Posterior cingulate gyrus (tissue), 11 donors: ENCODE results near the gene WDTC1.
"Not testable (repeated sequence)": the region's sequence is repeated elsewhere in the genome, so short reads cannot be mapped to it uniquely, and the experiment has no call there.

Experiments
- DNase-seq, 10 donors: peaks; one replicate each; pipeline versions ENCODE4 v3.0.0 to v3.0.0-alpha.2; 2020 to 2021; ENCODE audit warnings: mixed read lengths in 3 of 10
- intact Hi-C: fragments of 100-400 bp; cut with DNase I; formaldehyde crosslinking; loops from one replicate; pipeline ENCODE4 v1.15.1; 2023

The WDTC1 gene, protein sequence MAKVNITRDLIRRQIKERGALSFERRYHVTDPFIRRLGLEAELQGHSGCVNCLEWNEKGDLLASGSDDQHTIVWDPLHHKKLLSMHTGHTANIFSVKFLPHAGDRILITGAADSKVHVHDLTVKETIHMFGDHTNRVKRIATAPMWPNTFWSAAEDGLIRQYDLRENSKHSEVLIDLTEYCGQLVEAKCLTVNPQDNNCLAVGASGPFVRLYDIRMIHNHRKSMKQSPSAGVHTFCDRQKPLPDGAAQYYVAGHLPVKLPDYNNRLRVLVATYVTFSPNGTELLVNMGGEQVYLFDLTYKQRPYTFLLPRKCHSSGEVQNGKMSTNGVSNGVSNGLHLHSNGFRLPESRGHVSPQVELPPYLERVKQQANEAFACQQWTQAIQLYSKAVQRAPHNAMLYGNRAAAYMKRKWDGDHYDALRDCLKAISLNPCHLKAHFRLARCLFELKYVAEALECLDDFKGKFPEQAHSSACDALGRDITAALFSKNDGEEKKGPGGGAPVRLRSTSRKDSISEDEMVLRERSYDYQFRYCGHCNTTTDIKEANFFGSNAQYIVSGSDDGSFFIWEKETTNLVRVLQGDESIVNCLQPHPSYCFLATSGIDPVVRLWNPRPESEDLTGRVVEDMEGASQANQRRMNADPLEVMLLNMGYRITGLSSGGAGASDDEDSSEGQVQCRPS

GRCh38 chr1:27234049-27234882, at the start of gene WDTC1:
Gene WDTC1 (plus strand): TSS chr1:27234632. CDS start chr1:27261055, 26,423 bp downstream.
- peak; percentile 94 to 100 (median 99) for DNase-seq
- intact Hi-C loops = loop anchor here (2.0 to 5.0 kb wide), 3 partner anchors 77 to 368 kb away; partner anchors contain the start of genes AHDC1, SLC9A1 and TMEM222

DNA sequence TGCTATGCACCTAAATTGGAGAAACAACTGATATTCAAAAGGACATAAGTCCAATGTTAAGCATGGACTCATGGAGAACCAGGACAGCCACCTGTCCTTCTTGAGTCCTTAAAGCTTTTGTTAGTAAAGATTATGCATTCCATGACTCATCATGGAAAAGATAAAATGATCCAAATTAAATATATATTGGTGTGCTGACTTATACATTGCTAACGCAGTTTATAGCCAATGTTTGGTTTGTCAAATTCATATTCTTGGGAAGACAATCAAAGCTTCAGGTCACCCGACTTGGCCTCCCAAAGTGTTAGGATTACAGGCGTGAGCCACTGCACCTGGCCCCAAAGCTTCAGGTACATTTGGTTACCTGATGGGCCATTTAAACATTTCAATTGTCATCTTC, 49.8 kb upstream of the WDTC1 start:
- intact Hi-C loops, DNase-seq: not testable (repeated sequence)

- intact Hi-C loops = no loop called here
- DNase-seq = peak in 1 of 10 donors; percentile 3
Observed at GRCh38 chr1:27192039-27192529, 42.3 kb upstream of the WDTC1 start.

DNA sequence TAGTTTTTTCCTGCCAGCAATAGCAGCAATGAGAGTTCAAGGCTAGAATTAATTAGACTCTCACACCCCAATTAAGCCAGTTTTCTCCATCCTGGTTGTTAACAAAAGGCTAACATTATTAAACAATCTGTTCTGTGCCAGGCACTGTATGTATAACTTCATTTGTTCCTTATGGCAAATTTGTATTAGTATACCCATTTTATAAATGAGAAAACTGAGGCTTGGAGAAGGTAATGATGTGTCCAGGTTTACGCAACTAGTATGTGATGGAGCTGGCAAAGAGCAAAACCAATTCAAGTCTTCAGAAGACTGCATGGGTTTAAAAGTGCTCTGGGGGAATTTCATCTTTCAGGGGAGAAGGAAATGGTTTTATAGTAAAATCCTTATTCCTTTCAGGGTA, 41.2 kb upstream of the WDTC1 start:
- no peak for DNase-seq
- intact Hi-C loops = no loop called here

DNA sequence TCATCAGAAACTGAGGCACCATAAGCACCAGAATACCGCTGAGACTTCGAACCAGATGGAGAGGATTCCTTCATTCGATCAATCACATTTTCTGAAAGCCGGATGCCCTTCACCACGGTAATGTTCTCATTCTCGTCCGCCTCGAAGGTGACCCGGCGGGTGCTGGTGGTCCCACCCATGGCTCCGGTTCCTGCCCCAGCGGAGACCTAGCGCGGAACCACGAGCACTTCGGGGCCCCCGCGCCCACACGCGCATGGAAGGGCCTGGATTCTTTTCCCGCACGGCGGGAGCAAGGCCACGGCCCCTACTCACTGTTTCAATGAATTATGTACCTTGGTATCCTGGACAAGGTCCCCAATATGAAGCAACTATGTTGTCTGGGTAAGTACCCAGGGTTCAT, 33.1 kb upstream of the WDTC1 start:
- peak in 1 of 10 donors; percentile 24 for DNase-seq
- intact Hi-C loops = no loop called here

DNA sequence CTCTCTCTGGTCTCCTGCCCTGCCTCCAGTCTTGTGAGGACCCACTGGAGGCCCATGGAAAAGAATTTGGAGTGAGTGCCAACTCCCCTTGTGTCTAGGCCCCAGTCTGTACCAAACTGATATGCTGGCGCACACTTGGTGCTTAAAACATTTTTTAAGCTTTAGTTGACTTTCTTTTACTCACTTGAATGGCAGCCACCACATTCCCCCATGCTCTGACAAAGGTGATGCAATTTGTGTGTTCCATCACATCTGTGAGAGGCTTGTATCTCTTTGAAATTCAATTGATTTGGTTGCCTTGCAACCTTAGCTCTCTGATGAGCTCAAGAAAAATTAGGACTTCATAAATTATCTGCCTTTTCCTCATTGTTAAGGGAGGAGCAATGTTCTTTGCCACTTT, 30.5 kb upstream of the WDTC1 start:
- DNase-seq = no peak
- intact Hi-C loops = no loop called here

- DNase-seq, intact Hi-C loops: not testable (repeated sequence)
Observed at GRCh38 chr1:27207238-27207637, 27.2 kb upstream of the WDTC1 start.

- intact Hi-C loops, DNase-seq: not testable (repeated sequence)
Observed at GRCh38 chr1:27208143-27208850, 26.1 kb upstream of the WDTC1 start.

- DNase-seq = peak in 1 of 10 donors; percentile 30
- intact Hi-C loops = no loop called here
Observed at GRCh38 chr1:27216466-27216865, 18.0 kb upstream of the WDTC1 start.

- DNase-seq = no peak
- intact Hi-C loops = no loop called here
Observed at GRCh38 chr1:27217401-27217800, 17.0 kb upstream of the WDTC1 start.

- intact Hi-C loops = no loop called here
- peak in 1 of 10 donors; percentile 9 for DNase-seq
Observed at GRCh38 chr1:27218736-27219135, 15.7 kb upstream of the WDTC1 start.

GRCh38 chr1:27220096-27220495, 14.3 kb upstream of the WDTC1 start:
- intact Hi-C loops = no loop called here
- DNase-seq = no peak

DNA sequence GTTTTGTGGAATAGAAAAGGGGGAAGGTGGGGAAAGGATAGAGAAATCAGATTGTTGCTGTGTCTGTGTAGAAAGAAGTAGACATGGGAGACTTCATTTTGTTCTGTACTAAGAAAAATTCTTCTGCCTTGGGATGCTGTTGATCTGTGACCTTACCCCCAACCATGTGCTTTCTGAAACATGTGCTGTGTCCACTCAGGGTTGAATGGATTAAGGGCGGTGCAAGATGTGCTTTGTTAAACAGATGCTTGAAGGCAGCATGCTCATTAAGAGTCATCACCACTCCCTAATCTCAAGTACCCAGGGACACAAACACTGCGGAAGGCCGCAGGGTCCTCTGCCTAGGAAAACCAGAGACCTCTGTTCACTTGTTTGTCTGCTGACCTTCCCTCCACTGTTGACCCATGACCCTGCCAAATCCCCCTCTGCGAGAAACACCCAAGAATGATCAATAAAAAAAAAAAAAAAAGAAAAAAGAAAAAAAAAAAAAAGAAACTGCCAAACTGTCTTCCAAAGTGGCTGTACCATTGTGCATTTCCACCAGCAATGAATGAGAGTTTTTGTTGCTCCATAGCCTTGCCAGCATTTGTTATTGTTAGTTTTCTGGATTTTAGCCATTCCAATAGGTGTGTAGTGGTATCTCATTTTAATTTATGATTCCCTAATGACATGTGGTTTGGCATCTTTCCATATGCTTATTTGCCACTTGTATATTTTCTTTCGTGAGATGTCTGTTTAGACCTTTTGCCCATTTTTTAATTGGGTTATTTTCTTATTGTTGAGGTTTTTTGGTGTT, 13.5 kb upstream of the WDTC1 start:
- DNase-seq, intact Hi-C loops: not testable (repeated sequence)

DNA sequence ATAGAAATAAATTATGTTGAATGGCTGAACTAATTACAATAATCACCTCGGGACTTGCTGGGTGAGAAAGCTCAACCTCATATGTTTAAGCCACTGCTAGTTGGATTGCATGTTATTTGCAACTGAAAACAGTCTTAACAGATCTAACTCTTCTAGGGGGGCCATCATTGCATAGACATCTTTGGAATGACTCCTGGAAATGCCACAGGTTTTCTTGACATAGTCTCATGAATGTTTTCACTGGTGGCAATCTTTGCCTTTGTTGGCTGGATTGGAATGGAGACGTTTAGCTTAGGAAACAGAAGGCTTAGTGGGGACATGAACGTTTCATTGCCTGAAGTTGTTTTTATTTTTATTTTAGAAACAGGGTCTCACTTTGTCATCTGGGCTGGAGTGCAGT, 8.8 kb upstream of the WDTC1 start:
- intact Hi-C loops = no loop called here
- DNase-seq = no peak

- intact Hi-C loops = no loop called here
- peak in 1 of 10 donors; percentile 35 for DNase-seq
Observed at GRCh38 chr1:27227765-27228164, 6.7 kb upstream of the WDTC1 start.

- peak in 1 of 10 donors; percentile 81 for DNase-seq
- intact Hi-C loops = loop anchor here (2.0 to 5.0 kb wide), 3 partner anchors 76 to 369 kb away; partner anchors contain the start of genes AHDC1, SLC9A1 and TMEM222
Observed at GRCh38 chr1:27233667-27234048, 774 bp upstream of the WDTC1 start.

DNA sequence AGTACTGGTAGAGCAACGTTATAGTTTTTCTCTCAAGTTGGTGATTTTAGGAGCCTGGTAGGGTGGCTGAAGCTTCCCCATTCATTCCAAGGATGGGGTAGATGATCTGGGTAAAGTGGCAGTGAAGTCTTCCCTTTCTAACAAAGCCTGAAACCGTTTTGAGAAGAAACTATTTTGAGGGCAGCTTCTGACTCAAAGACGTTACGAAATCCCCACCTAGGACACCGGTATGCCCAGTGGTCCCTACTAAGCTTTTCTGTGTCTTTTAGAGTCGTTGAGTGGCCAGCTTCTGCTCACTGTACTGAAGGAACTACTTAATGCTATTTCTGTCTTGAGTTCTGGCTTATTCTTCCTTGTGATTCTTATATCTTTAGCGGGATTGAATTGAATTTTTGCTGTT, 1.4 kb downstream of the WDTC1 start:
- no peak for DNase-seq
- intact Hi-C loops = loop anchor here (2.0 kb wide), 1 partner anchor 87 kb away; the partner anchor contains the start of gene TMEM222

DNA sequence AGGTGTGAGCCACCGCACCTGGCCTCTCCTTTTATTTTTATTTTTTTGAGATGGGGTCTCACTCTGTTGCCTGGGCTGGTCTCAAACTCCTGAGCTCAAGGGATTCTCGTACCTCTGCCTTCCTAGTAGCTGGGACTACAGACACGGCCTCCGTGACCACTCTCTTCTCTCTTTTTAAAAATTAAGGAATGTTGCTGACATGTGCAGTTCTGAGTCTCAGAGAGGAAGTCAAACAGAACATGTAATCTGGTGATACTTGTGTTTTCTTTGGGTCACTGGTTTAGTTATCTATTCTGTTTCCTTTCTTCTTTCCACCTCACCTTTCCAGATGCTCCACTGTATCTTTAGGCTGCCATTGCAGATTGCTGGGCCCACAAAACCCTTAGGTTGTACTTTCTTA, 2.7 kb downstream of the WDTC1 start:
- peak in 1 of 10 donors; percentile 27 for DNase-seq
- intact Hi-C loops = no loop called here

- intact Hi-C loops = no loop called here
- DNase-seq = no peak
Observed at GRCh38 chr1:27238032-27238431, 3.6 kb downstream of the WDTC1 start.
